A673 (cell line): Measurements from ENCODE around the gene MYH15. TPM values are rescaled to one million over a fixed set of nuclear protein-coding genes. Genes with fewer than 3 reads are reported as not detected.

Experiments
- BruUV-seq: library from RNA; stranded (reverse); fragments of 400-500 nt; replicated peaks from 2 replicates; lab custom pipeline; 2021; lab: Mats Ljungman, UMichigan
- CTCF ChIA-PET: fragments of 300-600 bp; sonication (Branson Sonifier 250); formaldehyde crosslinking; loops from one replicate; lab custom pipeline; 2022; ENCODE audit warnings: antibody characterized with exemption; lab: Charles Lee
- POLR2A ChIA-PET: fragments of 300-600 bp; sonication (Branson Sonifier 250); formaldehyde crosslinking; loops from one replicate; lab custom pipeline; 2022; ENCODE audit warnings: antibody characterized with exemption; ENCODE audit not compliant: low non-redundant PET; lab: Charles Lee
- DNase-seq: peaks from one replicate; pipeline ENCODE4 v3.0.0-alpha.2; 2015; ENCODE audit warnings: low spot score
- H3K27ac ChIP-seq: fragments of 200-600 bp; sonication (generic); 2 replicates; pipeline ENCODE4 v1.5.1; 2016; ENCODE audit warnings: mixed run types, low read depth, mild to moderate bottlenecking, mixed read lengths, antibody characterized with exemption, low read length; ENCODE audit not compliant: poor library complexity, severe bottlenecking
- H3K27me3 ChIP-seq: fragments of 200-600 bp; sonication (generic); replicated peaks from 2 replicates; pipeline ENCODE4 v1.6.1; 2017; ENCODE audit warnings: mixed run types, low read depth, mild to moderate bottlenecking, mixed read lengths, antibody characterized with exemption, low read length; ENCODE audit not compliant: insufficient read depth, poor library complexity
- H3K36me3 ChIP-seq: fragments of 200-600 bp; sonication (generic); 2 replicates; pipeline ENCODE4 v1.6.1; 2016; ENCODE audit warnings: mixed run types, mild to moderate bottlenecking, mixed read lengths, antibody characterized with exemption, low read length; ENCODE audit not compliant: insufficient read depth, poor library complexity, severe bottlenecking
- H3K4me1 ChIP-seq: fragments of 200-600 bp; sonication (generic); 2 replicates; pipeline ENCODE4 v1.6.1; 2017; ENCODE audit warnings: mixed run types, mild to moderate bottlenecking, mixed read lengths, antibody characterized with exemption, low read length; ENCODE audit not compliant: insufficient read depth, poor library complexity, severe bottlenecking
- H3K4me3 ChIP-seq: fragments of 200-600 bp; sonication (generic); 2 replicates; pipeline ENCODE4 v1.5.1; 2016; ENCODE audit warnings: low read depth, mixed run types, mild to moderate bottlenecking, mixed read lengths, low read length; ENCODE audit not compliant: poor library complexity, severe bottlenecking
- H3K9me3 ChIP-seq: fragments of 200-600 bp; sonication (generic); 2 replicates; pipeline ENCODE4 v1.6.1; 2016; ENCODE audit warnings: mixed run types, low read depth, mild to moderate bottlenecking, mixed read lengths, antibody characterized with exemption, low read length; ENCODE audit not compliant: poor library complexity, severe bottlenecking
- CTCF ChIP-seq: fragments of 300-800, 200-600 bp; sonication (generic); conservative IDR thresholded peaks from 2 replicates; pipeline ENCODE4 v1.5.1; 2017; ENCODE audit warnings: low read depth, mild to moderate bottlenecking, antibody characterized with exemption, low read length, moderate library complexity, mixed read lengths
- EZH2 ChIP-seq: fragments of 200-600 bp; sonication (generic); IDR thresholded peaks from 2 replicates; pipeline ENCODE4 v1.6.1; 2017; ENCODE audit warnings: borderline replicate concordance, low read depth, mild to moderate bottlenecking, mixed read lengths, antibody characterized with exemption, low read length; ENCODE audit not compliant: poor library complexity, severe bottlenecking
- intact Hi-C: fragments of 100-400 bp; cut with micrococcal nuclease; formaldehyde crosslinking; loops from one replicate; pipeline ENCODE4 v1.10.0; 2022; ENCODE audit not compliant: unreplicated experiment
- total RNA-seq: library from RNA; stranded (reverse); gene quantifications from 2 replicates; pipeline ENCODE4 v1.2.3, GENCODE V29; 2021

Gene MYH15
- total RNA-seq, 1 experiment from 2014 or later, result 1.2 TPM

- TF ChIP-seq EZH2 (no peak), CTCF (no peak)
- H3K27ac ChIP-seq, result no peak overlapping the region
- ChIA-PET CTCF (no interaction called here), POLR2A (interaction anchor here (0.6 kb wide), 1 partner anchor 37 kb away, joined by 3 read pairs; no protein-coding TSS in a partner anchor)
- no peaks in the 10 kb centered on the region for H3K27me3 ChIP-seq
- DNase-seq, result no peak
- intact Hi-C loops, result no loop called here
- peaks cover 23% of the 10 kb centered on the region for H3K4me1 ChIP-seq
- BruUV-seq, result no TSS peak
- H3K4me3 ChIP-seq, result no peak overlapping the region
- H3K36me3 ChIP-seq, result no peaks in the 10 kb centered on the region
- H3K9me3 ChIP-seq, result no peaks in the 10 kb centered on the region
Observed at GRCh38 chr3:108437439-108437838, 73.0 kb downstream of the MYH15 start.

- no TSS peak for BruUV-seq
- ChIA-PET CTCF (no interaction called here), POLR2A (no interaction called here)
- TF ChIP-seq CTCF (no peak), EZH2 (no peak)
- no peak overlapping the region for H3K27ac ChIP-seq
- H3K9me3 ChIP-seq, result no peaks in the 10 kb centered on the region
- H3K36me3 ChIP-seq, result no peaks in the 10 kb centered on the region
- H3K27me3 ChIP-seq, result no peaks in the 10 kb centered on the region
- no peak for DNase-seq
- intact Hi-C loops, result no loop called here
- no peak overlapping the region for H3K4me3 ChIP-seq
- H3K4me1 ChIP-seq, result no peaks in the 10 kb centered on the region
Observed at GRCh38 chr3:108433928-108434327, 76.5 kb downstream of the MYH15 start.

GRCh38 chr3:108432431-108432830 lies 78.0 kb downstream of the MYH15 start:
- DNase-seq, result no peak
- Histone ChIP-seq H3K9me3 (no peaks in the 10 kb centered on the region), H3K4me3 (no peak overlapping the region), H3K27me3 (no peaks in the 10 kb centered on the region), H3K36me3 (no peaks in the 10 kb centered on the region), H3K27ac (no peak overlapping the region), H3K4me1 (no peaks in the 10 kb centered on the region)
- POLR2A ChIA-PET, result no interaction called here
- no peak for TF ChIP-seq CTCF
- no peak for TF ChIP-seq EZH2
- CTCF ChIA-PET, result no interaction called here
- no TSS peak for BruUV-seq
- intact Hi-C loops, result no loop called here
